ENCODE data around the gene BNC2. TPM values are rescaled to one million over a fixed set of nuclear protein-coding genes. Genes with fewer than 3 reads are reported as not detected.

Gene BNC2
- total RNA-seq, 1 experiment from 2014 or later, result 43.6 TPM

DNA sequence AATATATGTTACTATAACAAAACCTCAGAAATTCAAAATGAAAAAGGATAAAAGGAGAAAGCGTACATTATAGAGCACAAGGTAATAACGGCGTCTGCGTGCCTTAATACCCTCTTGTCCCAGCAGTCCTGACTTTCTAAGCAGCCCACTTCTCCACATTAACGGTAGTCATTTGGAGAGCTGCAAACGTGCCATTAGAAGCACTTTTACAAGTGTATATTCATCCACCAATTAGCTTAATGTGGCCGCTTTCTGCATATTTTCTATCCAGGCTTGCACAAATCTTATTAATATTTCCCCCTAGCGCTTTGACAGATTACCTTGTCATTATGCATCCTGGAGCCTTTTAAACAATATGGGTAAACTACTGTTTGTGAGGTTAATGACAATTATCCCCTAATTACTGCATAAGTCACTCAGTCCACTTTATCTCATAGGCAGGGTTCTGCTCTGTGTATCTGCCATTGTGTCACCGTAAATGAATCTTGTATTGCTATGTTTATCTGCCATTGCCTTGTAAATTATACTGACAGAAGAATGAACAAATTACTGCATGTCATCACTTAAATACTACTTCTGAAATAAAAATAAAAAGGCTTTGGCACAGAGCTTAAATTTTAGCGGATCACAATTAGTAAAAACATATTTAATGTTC lies 421.3 kb downstream of the BNC2 start:
- H3K79me1 ChIP-seq (ENCODE audit: insufficient read depth, low read depth, low read length, poor library complexity, severe bottlenecking), result no peaks in the 10 kb centered on the region
- H3K9me3 Mint-ChIP-seq, result no peaks in the 10 kb centered on the region
- no peak overlapping the region for H4K8ac ChIP-seq (replicated peaks; ENCODE audit: insufficient read length, low read depth, low read length)
- no peaks in the 10 kb centered on the region; the same call in 1 of the 2 replicates for H3K4me1 ChIP-seq (ENCODE audit: insufficient read depth, low read length)
- H3K18ac ChIP-seq (ENCODE audit: insufficient read length, low read depth, low read length), result no peak overlapping the region
- no peak overlapping the region for H3K27ac ChIP-seq (ENCODE audit: insufficient read length, low read depth, low read length)
- no peak overlapping the region for H3K14ac ChIP-seq (ENCODE audit: insufficient read depth, low read length)
- no peak overlapping the region for H3K4me2 ChIP-seq (ENCODE audit: insufficient read depth, insufficient read length, low read length)
- no peaks in the 10 kb centered on the region for H4K20me1 ChIP-seq (ENCODE audit: control insufficient read depth, insufficient read depth, insufficient read length)
- H3K27me3 ChIP-seq (ENCODE audit: insufficient read depth, low read length), result no peaks in the 10 kb centered on the region
- no peak overlapping the region for H2BK12ac ChIP-seq (ENCODE audit: insufficient read length, low read depth, low read length)
- no peak overlapping the region for H2BK120ac ChIP-seq (ENCODE audit: low read depth, low read length, poor library complexity, severe bottlenecking)
- H2BK20ac ChIP-seq (ENCODE audit: low read depth, low read length, poor library complexity, severe bottlenecking), result no peak overlapping the region
- H3K79me2 ChIP-seq (ENCODE audit: insufficient read depth, low read length), result no peaks in the 10 kb centered on the region
- no peak overlapping the region for H4K91ac ChIP-seq (ENCODE audit: insufficient read length, low read depth, low read length)
- no peak overlapping the region for H2BK5ac ChIP-seq (ENCODE audit: insufficient read length, low read length)
- H3K23ac ChIP-seq (ENCODE audit: insufficient read length, low read depth, low read length), result no peak overlapping the region
- no peak overlapping the region for H3K56ac ChIP-seq (ENCODE audit: insufficient read length, low read depth, low read length)
- H3K9ac ChIP-seq (ENCODE audit: extremely low read depth, insufficient read length, low read length), result no peak overlapping the region
- WGBS (ENCODE audit: extremely low coverage, insufficient read length, low lambda C conversion rate), result no CpG with 5 or more reads among the region's 10 CpGs
- no peak overlapping the region for H2AFZ ChIP-seq (ENCODE audit: low read length)
- no peak overlapping the region for H2AK5ac ChIP-seq (ENCODE audit: insufficient read length, low read length)
- no peak overlapping the region for H3K4ac ChIP-seq (ENCODE audit: low read depth, low read length)
- H3K4me3 Mint-ChIP-seq, result no peak overlapping the region
- no peak overlapping the region for H4K5ac ChIP-seq (ENCODE audit: insufficient read length, low read depth, low read length)
- TF ChIP-seq, protein P1, sequence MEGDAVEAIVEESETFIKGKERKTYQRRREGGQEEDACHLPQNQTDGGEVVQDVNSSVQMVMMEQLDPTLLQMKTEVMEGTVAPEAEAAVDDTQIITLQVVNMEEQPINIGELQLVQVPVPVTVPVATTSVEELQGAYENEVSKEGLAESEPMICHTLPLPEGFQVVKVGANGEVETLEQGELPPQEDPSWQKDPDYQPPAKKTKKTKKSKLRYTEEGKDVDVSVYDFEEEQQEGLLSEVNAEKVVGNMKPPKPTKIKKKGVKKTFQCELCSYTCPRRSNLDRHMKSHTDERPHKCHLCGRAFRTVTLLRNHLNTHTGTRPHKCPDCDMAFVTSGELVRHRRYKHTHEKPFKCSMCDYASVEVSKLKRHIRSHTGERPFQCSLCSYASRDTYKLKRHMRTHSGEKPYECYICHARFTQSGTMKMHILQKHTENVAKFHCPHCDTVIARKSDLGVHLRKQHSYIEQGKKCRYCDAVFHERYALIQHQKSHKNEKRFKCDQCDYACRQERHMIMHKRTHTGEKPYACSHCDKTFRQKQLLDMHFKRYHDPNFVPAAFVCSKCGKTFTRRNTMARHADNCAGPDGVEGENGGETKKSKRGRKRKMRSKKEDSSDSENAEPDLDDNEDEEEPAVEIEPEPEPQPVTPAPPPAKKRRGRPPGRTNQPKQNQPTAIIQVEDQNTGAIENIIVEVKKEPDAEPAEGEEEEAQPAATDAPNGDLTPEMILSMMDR (conservative IDR thresholded peaks at IDR 0.05), result no peak
- no peaks in the 10 kb centered on the region for H3K36me3 Mint-ChIP-seq (ENCODE audit: insufficient read depth in 1 of 3, low read depth in 3 of 3)
- no peak overlapping the region for H3T11ph ChIP-seq (ENCODE audit: low read length)
- no peaks in the 10 kb centered on the region for H3K23me2 ChIP-seq (ENCODE audit: insufficient read length, low read depth, low read length, poor library complexity, severe bottlenecking)
- H3K9me3 ChIP-seq (ENCODE audit: control insufficient read depth, low read depth, low read length), result no peaks in the 10 kb centered on the region
- no peak overlapping the region for H2BK15ac ChIP-seq (ENCODE audit: low read depth, low read length)
- no peaks in the 10 kb centered on the region for H3K27me3 Mint-ChIP-seq (ENCODE audit: low read depth)
- 0 out of 7 replicates have a peak overlapping the region, but pooled peaks of 1 of the 3 experiments have one; percentile 8 for H3K27ac Mint-ChIP-seq
- H3K4me1 Mint-ChIP-seq, result peaks cover 11 to 29% of the 10 kb centered on the region in 2 experiments
- DNase-seq, result no peak

All from H9 (cell line).